ENCODE data around the gene SLC36A4.

The SLC36A4 gene

DNA sequence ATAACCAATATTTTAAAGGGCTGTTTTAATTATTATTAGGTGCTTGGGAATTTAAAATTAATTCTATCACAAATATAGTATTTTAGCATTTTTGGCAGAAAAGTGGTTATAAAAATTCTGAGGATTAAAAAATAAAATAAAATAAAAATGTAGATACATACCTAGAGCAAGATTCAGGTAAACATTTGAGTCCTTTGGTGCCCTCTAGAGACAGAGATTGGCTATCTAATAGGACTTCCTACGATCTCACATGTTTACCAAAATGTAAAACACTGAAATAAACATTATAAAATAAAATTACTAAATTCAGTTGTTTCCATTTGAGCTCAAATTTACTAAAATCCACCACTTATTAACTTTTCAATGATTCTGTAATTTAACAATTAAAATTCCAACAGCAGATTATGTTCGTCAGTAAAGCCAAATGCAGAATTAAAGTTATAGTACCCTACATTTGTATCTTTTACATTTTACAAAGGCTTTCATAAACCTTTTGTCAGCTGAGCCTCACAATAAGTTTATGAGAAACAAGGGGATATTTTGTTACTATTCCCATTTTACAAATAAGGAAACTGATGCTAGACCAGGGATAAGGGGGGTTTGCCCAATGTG lies 27.7 kb downstream of the SLC36A4 start:
- Histone ChIP-seq H3K36me3 (peaks cover 26% of the 10 kb centered on the region), H3K4me3 (ENCODE audit: low read depth in 1 of 2, low read length in 1 of 2) (no peak overlapping the region), H3K27me3 (no peaks in the 10 kb centered on the region), H3K9me3 (no peaks in the 10 kb centered on the region), H3K27ac (no peak overlapping the region), H3K4me1 (ENCODE audit: control insufficient read depth in 1 of 2, insufficient read depth in 1 of 2, low read depth in 1 of 2, low read length in 1 of 2) (no peaks in the 10 kb centered on the region)
- TF ChIP-seq, protein P1, sequence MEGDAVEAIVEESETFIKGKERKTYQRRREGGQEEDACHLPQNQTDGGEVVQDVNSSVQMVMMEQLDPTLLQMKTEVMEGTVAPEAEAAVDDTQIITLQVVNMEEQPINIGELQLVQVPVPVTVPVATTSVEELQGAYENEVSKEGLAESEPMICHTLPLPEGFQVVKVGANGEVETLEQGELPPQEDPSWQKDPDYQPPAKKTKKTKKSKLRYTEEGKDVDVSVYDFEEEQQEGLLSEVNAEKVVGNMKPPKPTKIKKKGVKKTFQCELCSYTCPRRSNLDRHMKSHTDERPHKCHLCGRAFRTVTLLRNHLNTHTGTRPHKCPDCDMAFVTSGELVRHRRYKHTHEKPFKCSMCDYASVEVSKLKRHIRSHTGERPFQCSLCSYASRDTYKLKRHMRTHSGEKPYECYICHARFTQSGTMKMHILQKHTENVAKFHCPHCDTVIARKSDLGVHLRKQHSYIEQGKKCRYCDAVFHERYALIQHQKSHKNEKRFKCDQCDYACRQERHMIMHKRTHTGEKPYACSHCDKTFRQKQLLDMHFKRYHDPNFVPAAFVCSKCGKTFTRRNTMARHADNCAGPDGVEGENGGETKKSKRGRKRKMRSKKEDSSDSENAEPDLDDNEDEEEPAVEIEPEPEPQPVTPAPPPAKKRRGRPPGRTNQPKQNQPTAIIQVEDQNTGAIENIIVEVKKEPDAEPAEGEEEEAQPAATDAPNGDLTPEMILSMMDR (IDR thresholded peaks at IDR 0.05): no peak

DNA sequence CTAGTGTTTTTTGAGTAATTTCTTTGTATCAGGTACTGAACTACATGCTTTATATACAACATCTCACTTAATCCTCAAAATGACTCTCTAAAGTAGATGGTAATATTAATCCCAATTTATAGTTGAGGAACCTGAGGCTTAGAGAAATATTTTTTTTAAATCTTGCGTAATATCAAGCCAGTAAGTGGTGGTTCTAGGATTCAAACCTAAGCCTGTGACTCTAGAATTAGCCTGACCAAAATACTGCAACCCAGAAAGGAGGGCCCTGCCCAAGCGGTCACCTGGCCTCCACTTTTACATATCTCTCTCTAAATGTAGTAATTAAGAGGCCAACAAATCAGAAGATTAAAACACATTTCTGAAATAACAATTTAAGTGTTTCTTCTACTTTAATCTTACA lies 28.6 kb downstream of the SLC36A4 start:
- Histone ChIP-seq H3K9me3 (no peaks in the 10 kb centered on the region), H3K36me3 (peaks cover 35% of the 10 kb centered on the region), H3K4me1 (ENCODE audit: control insufficient read depth in 1 of 2, insufficient read depth in 1 of 2, low read depth in 1 of 2, low read length in 1 of 2) (no peaks in the 10 kb centered on the region), H3K27me3 (no peaks in the 10 kb centered on the region), H3K27ac (no peak overlapping the region), H3K4me3 (ENCODE audit: low read depth in 1 of 2, low read length in 1 of 2) (no peak overlapping the region)
- TF ChIP-seq, protein P1 (IDR thresholded peaks at IDR 0.05): no peak

DNA sequence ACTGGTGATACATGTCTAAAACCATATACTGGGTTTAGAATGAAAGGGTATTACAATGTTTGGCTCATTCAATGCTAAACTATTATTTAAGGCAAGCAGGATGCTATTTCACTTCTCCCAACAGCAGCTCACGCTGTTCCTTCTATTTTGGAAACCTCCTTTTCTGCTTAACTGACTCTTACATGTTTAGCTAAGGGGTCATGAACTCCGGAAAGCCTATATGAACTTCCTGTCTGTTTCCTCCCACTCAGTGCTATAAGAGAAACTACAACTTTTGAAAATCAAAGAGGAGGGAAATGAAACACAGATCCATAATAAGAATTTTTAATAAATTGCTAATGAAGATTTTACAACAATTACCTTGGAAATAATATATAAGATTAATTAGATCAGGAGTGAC lies 30.9 kb downstream of the SLC36A4 start:
- H3K4me3 ChIP-seq (ENCODE audit: low read depth in 1 of 2, low read length in 1 of 2): no peak overlapping the region
- no peaks in the 10 kb centered on the region for H3K4me1 ChIP-seq (ENCODE audit: control insufficient read depth in 1 of 2, insufficient read depth in 1 of 2, low read depth in 1 of 2, low read length in 1 of 2)
- H3K36me3 ChIP-seq: peaks cover 54% of the 10 kb centered on the region
- H3K27me3 ChIP-seq: no peaks in the 10 kb centered on the region
- TF ChIP-seq, protein P1 (IDR thresholded peaks at IDR 0.05): no peak
- H3K27ac ChIP-seq: no peak overlapping the region
- H3K9me3 ChIP-seq: no peaks in the 10 kb centered on the region

DNA sequence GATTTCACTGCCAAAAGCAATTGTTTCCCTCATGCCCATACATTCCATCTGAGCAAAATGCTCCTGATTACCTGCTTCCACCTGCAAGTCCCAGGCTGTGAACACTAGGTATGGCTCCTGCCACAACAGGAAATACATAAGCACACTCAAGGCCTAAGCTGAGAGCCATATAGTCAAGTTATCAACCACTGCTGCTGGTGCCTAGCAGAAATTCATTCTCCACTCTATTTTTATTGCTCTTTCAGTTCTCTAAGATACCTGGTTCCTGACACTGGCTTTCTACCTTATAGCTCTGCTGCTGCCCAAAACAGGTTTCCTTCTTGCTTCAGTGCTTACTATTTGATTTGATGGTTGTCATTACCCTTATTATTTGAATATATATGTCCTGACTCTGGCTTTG lies 31.6 kb downstream of the SLC36A4 start:
- TF ChIP-seq, protein P1 (IDR thresholded peaks at IDR 0.05): no peak
- Histone ChIP-seq H3K36me3 (peaks cover 56% of the 10 kb centered on the region), H3K4me3 (ENCODE audit: low read depth in 1 of 2, low read length in 1 of 2) (no peak overlapping the region), H3K4me1 (ENCODE audit: control insufficient read depth in 1 of 2, insufficient read depth in 1 of 2, low read depth in 1 of 2, low read length in 1 of 2) (no peaks in the 10 kb centered on the region), H3K27me3 (no peaks in the 10 kb centered on the region), H3K27ac (no peak overlapping the region), H3K9me3 (no peaks in the 10 kb centered on the region)

DNA sequence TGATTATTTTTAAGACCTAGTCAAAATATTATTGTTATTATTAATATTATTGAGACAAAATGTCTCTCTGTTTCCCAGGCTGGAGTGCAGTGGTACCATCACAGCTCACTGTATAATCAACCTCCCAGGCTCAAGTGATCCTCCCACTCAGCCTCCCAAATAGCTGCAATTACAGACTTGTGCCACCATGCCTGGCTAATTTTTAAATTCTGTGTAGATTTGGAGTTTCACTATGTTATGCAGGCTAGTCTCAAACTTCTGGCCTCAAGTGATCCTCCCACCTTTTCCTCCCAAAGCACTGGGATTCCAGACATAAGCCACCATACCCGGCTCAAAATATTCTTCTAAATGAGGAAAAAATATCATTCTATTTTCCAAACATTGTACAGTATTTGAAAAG lies 37.0 kb downstream of the SLC36A4 start:
- TF ChIP-seq, protein P1 (IDR thresholded peaks at IDR 0.05): no peak
- H3K36me3 ChIP-seq: peaks cover 55% of the 10 kb centered on the region
- H3K4me3 ChIP-seq (ENCODE audit: low read depth in 1 of 2, low read length in 1 of 2): no peak overlapping the region
- no peak overlapping the region for H3K27ac ChIP-seq
- no peaks in the 10 kb centered on the region for H3K27me3 ChIP-seq
- no peaks in the 10 kb centered on the region for H3K9me3 ChIP-seq
- H3K4me1 ChIP-seq (ENCODE audit: control insufficient read depth in 1 of 2, insufficient read depth in 1 of 2, low read depth in 1 of 2, low read length in 1 of 2): no peaks in the 10 kb centered on the region

All from neutrophil (primary cell).